Left lobe of liver (tissue), 2 donors: ENCODE data around the gene LYPD6. TPM values are rescaled to one million over a fixed set of nuclear protein-coding genes. Genes with fewer than 3 reads are reported as not detected.
"Not testable (repeated sequence)": the region's sequence is repeated elsewhere in the genome, so short reads cannot be mapped to it uniquely, and the experiment has no call there.

Experiments
- ATAC-seq: fragments of 200-7000 bp; cut with Tn5 transposase; one replicate; pipeline ENCODE4 v1.9.1; 2020; ENCODE audit warnings: mild to moderate bottlenecking, moderate library complexity
- DNase-seq: peaks from one replicate; pipeline ENCODE4 v3.0.0-alpha.2; 2020; ENCODE audit warnings: low spot score
- total RNA-seq: library from RNA; stranded (reverse); gene quantifications from one replicate; pipeline ENCODE4 v1.2.1, GENCODE V29; 2021
- donor health status: DM: no; HTN: no; CAD: no; lungs with moderate emphysema.
- donor health status: DM: no; HTN: yes; CAD: no.

LYPD6 gene, protein sequence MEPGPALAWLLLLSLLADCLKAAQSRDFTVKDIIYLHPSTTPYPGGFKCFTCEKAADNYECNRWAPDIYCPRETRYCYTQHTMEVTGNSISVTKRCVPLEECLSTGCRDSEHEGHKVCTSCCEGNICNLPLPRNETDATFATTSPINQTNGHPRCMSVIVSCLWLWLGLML
- total RNA-seq = 0.25 TPM

DNA sequence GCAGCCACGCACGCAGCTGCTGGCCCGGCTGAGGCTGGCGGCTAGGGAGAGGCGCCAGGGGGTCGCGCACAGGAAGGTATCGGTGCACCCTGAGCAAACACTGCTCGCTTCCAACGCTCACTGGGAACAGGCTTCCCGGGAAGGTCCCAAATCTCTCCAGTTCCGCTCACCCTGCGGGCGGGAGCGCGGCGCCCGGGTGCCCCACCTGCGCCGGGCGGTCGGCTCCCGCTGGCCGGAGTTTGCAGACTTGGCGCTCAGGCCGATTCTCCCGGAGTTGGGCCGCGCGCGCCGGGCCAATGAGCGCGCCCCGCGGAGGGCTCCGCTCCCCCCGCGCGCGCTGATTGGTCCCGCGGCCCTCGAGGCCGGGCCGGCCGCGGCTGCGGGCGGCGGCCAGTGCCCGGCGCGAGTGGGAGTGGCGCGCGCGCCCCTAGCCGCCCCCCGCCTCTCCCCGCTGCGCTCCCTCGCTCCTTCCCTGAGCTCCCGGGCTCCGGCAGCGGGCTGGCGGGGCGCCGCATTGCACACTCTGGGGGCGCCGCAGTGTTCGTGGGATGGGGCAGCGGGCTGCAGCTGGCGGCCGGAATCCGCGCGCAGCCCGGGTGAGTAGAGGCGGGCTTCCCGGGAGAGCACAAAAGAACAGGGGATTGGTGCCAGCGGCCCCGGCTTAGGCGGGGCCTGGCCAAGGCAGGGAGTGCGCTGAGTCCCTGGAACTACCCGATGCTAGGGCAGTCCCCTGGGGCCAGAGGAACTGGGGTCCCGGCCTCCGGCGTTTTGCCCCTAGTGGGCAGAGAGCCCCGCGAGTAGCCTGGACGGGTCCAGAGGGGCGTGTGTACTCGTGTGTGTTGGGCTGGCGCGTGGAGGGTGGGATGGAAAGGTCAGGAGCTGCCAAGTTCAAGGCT is at the start of gene LYPD6:
Gene LYPD6 (plus strand): TSS at position 461 of the 896 bp plus-strand sequence. CDS start 107,122 bp downstream, outside the sequence.
- peak; percentile 86 for DNase-seq
- peak; percentile 93 for ATAC-seq

DNA sequence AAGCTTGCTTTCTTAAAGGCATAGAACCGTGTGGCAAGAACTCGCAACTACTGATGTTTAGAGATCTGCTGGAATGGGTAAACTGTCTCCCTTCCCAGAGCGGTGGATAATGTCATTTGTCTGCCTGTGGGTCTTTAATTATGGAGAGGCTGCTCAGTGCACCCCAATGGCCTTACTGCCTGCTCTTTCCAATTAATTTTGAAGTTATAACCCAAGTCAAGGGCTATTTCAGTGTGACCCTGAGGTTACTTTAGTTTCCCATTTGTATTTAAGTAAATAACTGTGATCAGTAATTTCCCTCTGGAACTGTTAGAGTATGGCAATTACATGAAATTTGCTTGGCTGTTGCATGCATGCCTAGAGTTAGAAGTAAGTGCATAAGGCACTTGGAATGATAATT is 48.9 kb upstream of the LYPD6 start:
- ATAC-seq = no peak
- DNase-seq = no peak

DNA sequence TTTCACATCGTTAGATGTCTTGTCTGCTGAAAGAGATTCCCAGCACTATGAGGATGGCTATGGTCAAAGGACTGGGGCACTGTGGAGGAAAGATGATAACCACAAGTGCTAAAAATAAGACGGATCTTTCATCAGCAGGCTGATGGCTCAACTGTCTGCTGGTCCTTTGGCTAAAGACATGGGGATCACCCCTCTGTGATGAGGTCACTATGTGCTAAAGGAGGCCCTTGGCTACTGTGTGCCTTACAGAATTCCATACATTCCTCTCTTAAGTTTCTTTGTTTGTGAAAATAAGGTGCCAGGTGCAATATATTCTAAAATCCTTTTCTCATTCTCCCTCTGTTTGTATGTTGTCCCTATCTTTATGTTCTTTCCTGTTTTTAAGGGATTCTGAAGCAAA is 39.7 kb upstream of the LYPD6 start:
- ATAC-seq (no peak), DNase-seq (no peak)

DNA sequence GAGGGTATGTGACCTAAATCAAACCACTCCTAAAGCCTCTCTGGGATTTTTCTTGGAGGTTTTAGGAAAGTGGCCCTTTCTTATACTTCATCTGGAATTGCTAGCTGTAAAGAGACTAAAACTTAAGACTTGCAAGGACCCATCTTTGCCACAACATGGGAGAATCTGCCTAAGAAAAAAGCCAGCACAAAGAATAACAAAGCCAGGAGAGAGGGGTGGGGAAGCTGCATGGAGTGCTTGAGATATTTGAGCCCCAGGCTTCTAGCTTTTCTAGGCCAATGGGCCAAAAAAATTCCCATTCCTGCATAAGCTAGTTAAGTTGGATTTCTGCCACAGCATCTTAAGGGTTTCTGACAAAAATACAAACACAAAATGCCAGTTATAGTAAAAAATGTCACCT is 38.5 kb upstream of the LYPD6 start:
- ATAC-seq (no peak), DNase-seq (no peak)

DNA sequence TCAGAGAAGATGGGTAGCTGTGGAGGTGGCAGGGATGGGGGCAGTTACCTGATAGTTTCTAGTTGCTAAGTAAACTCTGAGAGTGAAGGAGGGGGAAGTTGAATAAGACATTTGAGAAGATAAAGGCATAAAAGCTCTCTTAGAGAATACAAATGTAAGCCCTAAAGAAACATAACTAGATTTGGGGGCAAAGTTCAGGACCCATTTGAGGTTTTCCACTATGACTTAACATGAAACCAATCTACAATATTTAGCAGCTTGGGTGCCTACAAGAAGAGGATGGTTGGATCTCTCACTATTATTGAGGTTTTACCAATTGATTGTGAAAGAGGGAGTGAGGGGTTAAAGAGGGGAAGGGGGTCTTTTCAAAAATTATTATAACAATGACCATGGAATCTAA is 34.4 kb upstream of the LYPD6 start:
- DNase-seq (no peak), ATAC-seq (no peak)

DNA sequence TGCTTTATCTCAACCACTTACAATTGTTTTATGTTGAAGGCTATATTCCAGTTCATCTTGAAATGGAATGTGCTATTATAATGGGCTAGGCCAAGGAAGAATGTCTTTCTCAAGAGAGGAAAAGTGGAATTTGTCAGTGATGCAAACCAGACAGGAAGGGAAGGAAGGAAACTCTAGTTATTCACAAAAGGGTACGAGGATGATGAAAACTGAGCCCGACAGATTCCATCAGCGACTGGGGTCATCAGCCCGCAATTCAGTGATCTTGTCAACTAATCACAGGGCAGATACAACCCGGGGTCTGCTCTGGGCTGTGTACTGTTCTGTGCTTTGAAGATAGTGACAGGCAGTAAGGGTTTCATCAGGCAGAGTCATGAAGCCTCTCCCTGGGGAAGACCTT is 23.4 kb upstream of the LYPD6 start:
- no peak for ATAC-seq

DNA sequence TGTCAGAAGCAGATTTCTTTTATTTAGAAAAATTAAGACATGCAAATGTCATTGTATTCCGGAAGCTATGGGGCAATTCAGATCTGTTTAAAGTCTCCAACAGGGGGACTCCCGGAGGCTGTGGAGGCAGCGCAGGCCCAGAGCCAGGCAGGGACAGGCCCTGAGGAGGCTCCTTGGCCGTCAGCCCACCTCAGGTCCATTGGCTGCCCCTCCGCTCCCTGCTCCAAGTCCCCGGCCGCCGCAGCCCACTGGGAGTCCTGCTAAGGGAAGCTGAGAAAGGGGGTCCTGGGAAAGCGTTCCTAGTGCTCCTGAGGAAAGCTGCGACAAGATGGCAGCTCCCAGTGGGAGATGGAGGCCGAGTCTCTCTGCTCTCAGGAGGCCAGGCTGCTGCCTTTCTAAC is 20.0 kb upstream of the LYPD6 start:
- DNase-seq (no peak), ATAC-seq (no peak)

More for the DNA sequence above, 23.4 kb upstream of the LYPD6 start:
- no peak for DNase-seq

DNA sequence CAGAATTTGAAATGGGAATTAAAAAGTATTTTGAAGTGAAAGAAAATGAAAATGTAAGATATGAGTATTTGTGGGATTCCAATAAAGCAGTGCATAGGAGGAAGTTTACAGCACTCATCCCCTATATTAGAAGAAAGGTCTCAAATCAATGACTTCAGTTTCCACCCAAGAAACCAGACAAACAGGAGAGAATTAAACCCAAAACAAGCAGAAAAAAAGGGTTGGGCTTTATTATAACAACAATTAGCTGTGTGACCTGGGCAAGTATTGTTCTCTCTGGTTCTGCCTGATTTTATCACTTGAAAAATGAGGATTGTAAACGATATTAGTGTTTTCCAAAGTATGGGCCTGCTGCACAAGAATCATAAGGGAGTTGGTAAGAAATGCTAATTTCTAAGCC is 18.3 kb upstream of the LYPD6 start:
- DNase-seq (no peak), ATAC-seq (no peak)

DNA sequence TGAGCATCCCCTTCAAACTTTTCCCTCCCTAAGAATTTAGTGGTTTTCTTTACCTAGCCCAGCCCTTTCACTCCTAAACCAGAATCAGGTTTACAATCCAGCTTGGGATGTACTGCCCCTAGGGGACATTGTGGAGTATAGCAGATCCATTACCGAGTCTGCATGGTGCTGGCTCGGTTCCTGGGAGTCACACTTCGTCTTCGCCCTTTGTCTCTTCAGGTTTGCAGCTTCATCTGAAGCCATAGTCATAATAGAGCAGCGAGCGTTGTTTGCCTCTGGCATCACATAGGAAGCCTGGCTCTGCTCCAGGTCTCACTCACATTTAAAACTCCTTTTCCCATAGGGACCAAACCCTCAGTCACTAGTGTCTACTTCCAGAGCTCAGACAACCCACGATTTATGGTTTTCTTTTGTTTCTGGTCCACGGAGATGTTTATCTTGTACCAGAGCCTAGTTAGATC is 16.8 kb upstream of the LYPD6 start:
- no peak for DNase-seq
- peak; percentile 99 for ATAC-seq

DNA sequence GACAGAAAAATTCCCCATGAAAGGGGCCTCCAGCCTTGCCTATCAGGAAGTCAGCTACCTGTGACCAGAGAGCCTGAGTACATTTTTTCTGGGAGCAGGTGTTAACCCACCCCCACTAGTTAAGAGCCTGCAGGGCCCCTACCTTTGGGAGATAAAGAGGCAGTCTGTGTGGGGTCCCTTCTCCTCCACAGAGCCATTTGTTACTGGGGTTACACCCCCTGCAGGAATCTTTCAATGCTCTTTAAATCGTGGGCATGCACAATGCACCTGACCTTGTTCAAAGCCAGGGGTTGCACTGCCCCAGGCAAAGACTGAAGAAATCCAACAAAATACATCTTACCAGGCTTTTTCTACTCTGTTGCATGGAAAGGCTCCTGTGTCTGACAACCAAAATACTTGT is 15.7 kb upstream of the LYPD6 start:
- no peak for DNase-seq

DNA sequence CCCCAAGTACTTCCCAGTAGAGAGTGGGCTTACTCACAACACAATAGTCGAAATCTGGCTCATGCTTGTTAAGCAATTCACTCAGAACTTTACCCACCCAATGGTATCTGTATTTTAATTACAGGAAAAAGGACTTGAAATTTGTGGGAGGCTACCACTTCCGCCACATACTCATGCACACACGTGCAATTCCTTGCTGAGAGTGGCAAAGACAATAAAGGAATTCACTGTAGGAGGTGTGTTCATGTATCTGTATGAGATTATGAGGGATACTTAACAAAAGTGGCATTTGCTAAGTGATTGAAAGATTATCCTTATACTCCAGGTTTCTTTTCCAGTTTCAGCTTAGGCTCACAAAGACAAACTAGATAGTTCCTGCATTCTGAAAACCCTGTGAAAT is 14.9 kb upstream of the LYPD6 start:
- ATAC-seq (no peak), DNase-seq (no peak)

More for the DNA sequence above, 15.7 kb upstream of the LYPD6 start:
- no peak for ATAC-seq

DNA sequence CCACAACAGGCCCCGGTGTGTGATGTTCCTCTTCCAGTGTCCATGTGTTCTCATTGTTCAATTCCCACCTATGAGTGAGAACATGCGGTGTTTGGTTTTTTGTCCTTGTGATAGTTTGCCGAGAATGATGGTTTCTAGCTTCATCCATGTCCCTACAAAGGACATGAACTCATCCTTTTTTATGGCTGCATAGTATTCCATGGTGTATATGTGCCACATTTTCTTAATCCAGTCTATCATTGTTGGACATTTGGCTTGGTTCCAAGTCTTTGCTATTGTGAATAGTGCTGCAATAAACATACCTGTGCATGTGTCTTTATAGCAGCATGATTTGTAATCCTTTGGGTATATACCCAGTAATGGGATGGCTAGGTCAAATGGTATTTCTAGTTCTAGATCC is 11.8 kb upstream of the LYPD6 start:
- not testable (repeated sequence) for DNase-seq, ATAC-seq

DNA sequence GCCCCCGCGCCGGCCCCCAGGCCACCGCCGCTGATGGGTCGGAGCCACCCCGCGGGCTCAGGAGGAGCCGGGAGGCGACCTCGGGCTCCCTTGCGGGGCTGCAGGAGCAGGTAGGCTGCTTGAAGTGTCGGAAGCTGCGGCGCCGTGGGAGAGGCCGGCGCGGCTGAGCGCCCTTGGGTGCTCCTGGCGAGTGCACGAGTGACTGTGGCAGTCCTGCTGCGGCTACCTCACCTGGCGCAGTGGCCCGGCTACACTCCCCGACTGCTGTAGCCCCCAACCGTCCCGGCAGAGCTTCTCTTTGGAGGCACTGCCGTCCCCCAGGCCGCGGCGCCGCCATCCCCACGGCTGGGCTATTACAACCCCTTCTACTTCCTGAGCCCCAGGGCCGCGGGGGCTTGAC is 10.0 kb upstream of the LYPD6 start:
- no peak for ATAC-seq
- DNase-seq = no peak

DNA sequence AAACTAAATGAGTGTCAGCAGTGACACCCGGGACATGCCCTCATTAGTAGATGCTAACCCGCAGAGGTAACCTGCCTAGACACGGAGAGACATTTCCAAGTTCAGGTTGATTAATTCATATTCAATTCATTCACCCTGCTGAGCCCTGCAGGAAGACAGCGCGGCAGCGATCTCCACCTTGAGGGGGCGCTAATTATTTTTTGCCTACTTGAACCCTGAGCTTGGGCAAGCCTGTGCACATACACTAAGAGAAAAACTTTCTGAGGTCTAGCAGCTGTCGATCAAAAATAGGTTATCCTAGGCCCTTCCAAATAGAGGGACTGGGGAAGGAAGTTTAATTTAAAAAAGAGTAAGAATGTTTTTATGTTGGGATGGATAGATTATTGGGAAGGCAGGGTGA is 1.3 kb upstream of the LYPD6 start:
- DNase-seq (no peak), ATAC-seq (peak; percentile 12)

DNA sequence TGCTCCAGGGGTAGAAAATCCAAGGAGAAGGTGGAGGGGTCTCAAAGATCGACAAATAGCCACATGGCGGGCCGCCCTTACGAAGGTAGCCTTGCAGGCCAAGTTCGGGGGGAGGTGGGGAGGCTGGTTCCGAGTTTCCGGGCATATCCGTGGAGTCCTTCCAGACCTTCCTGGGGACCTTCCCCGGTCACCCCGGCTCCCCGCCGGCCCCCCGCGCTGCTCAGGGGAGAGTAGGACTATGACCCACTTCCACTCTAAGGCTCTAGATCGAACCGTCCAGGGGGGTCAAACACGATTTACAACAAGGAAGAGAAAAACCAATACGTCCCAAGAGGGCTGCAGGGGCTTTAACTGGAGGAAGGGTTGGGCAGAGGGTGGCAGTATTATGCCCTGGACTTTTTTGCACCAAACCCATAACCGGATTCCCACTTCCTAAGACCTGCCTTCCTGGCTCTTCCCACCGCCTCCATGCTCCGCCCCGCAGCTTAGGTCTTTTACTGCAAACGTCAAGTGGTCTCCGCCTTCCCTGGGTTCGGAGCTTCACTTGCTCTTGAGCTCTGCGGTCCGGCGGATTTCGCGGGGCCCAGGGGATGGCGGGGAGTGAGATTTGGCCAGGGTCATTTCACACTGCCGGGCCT is 779 bp upstream of the LYPD6 start:
- ATAC-seq = peak; percentile 77
- peak; percentile 72 for DNase-seq

DNA sequence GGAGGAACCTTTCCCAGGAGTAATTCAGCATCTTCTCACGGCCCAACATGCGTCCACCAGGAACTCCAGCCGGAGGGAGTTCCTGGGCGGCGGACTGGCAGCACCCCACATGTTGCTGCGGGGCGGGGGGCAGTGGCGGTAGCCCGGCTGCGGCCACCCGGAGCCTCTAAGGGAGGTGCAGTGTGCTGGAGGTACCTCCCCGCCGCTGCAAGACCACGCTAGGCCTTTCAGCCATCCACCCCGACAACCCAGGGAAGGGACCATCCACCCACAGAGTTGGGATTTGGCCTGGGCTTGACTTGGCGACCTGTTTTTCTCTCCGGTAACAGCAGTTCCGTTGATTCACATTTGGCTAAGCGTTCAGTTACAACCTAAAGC is 625 bp downstream of the LYPD6 start:
- ATAC-seq (no peak), DNase-seq (no peak)

DNA sequence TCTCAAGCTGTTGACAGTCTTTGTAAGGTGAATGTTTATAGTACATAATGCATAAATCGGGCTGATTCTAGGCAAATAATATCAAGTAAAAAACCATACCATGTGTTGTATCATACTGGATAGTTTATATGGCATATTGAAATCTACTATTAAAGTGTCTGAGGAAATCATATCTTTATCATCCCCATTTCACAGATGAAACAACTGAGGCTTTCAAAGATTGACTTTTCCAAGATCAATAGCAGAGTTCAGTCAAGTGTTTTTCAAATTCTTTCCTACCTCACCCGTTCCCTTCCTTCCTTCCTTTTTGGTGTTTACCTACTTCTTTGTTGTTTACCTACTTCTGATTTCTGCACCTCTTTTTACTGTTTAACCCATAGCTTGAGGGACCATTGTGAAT is 2.0 kb downstream of the LYPD6 start:
- ATAC-seq (no peak), DNase-seq (no peak)

DNA sequence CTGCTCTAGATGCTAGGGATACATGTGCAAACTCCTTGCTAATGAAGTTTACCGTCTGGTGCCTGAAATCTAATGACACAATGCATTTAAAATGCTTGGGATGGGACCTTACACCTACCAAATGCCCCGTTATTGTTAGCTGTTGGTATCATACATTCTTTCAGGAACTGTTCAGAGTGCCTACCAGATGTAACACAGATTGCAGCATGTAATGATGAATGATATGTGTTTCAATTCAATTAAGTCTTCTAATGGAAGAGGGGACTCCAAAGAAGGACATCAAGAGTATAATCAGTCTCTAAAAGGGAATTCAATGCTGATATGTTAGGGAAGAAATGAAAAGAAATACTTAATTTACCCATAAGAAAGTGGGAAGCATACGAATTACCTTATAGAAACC is 3.2 kb downstream of the LYPD6 start:
- DNase-seq (no peak), ATAC-seq (no peak)

DNA sequence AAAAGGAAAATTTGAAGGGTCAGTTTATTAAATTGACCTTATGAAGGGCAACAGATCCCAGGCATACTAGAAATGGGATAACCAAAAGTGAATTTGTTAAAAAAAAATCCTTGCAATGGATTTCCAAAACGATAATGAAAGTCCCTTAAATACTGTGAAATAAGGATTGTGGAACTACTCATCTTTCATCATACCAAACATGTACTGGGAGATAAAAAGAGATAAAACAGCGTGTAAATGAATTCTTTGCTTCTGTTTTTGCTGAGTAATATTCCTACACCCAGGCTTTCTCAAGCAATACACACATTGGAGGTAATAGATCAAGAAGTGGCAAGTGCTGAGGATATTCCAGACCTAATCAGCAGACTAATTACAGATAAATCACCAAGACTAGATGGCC is 3.8 kb downstream of the LYPD6 start:
- no peak for DNase-seq
- no peak for ATAC-seq

DNA sequence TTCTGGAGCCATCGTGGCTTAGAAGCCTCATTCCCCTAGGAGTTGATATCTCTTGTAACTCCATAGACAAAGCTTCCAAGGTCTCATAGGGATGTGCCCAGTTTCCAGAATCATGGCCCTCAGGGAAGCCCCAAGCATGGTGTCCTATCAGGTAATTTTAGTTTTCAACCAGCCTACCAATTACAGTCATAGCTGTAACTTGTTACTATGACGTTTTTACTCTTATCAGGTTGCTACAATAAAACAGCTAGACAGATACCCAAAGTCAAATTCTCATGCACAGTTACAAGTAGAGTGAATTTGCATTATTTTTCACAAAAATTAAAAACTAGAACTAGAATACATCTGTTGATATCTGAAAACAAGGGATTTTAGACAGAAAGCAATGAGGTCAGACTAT is 8.9 kb downstream of the LYPD6 start:
- no peak for ATAC-seq
- no peak for DNase-seq

DNA sequence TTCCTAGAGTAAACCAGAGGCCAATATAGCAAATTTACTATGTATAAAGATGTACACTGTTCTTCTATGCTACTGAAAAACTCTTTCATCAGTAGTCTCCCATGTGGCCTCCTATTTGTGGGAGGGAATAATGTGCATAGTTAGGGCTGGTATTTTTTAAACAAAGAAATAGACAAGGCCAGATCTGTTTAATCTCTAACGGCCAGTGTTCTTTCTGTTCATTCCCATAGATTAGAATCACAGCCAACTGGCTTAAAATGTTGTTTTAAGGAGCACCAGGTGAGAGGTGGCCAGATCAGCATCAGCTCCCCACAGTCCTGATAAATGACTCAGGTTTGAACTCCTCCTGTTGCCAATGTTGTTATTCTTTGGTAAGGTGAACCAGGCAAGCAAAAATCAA is 12.1 kb downstream of the LYPD6 start:
- no peak for ATAC-seq
- no peak for DNase-seq

DNA sequence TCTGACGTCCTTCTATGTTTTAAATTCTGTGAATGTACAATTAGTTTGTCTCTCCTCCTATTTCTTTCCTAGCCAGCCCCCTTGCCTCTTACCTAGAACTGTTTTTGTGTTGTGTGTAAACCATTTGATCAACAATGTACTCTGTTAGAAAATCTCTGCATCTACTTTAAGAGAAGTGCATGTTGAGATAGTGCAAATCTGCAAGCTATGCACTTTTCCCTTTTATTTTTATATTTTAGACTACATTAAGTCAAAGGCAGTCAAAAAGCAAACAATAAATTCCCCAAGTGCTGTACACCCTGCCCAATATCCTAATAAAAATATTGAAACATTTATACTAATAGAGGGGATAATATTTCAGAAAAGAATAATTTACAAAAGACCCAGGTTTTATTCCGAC is 13.7 kb downstream of the LYPD6 start:
- DNase-seq (no peak), ATAC-seq (no peak)
